IMR-90 (cell line): ENCODE results near the gene SNAPC4. TPM values are rescaled to one million over a fixed set of nuclear protein-coding genes. Genes with fewer than 3 reads are reported as not detected.

Experiments used
- ATAC-seq: fragments of 200-7000 bp; cut with Tn5 transposase; 2 replicates; pipeline ENCODE4 v1.9.1; 2020; ENCODE audit warnings: low read depth, mild to moderate bottlenecking, moderate library complexity
- BruUV-seq: library from RNA; stranded (reverse); fragments of 400-500 nt; replicated peaks from 2 replicates; lab custom pipeline; 2021; lab: Mats Ljungman, UMichigan
- CTCF ChIA-PET: fragments of 300-600 bp; formaldehyde crosslinking; extraction: SDS; loops from one replicate; lab custom pipeline; 2021; ENCODE audit warnings: antibody characterized with exemption; lab: Yijun Ruan, JAX
- POLR2A ChIA-PET: fragments of 300-600 bp; sonication (Branson Sonifier 250); formaldehyde crosslinking; loops from one replicate; lab custom pipeline; 2022; ENCODE audit warnings: antibody characterized with exemption; ENCODE audit not compliant: unreplicated experiment; lab: Charles Lee
- DNase-seq: peaks from one replicate; pipeline ENCODE4 v3.0.0; 2013
- H2AFZ ChIP-seq: replicated peaks from 2 replicates; pipeline ENCODE3; 2013; ENCODE audit warnings: low read length, mild to moderate bottlenecking; ENCODE audit not compliant: poor library complexity
- H2AK5ac ChIP-seq: 2 replicates; pipeline ENCODE4 v1.6.1; 2013; ENCODE audit warnings: low read depth, low read length, inconsistent platforms
- H2AK9ac ChIP-seq: replicated peaks from 2 replicates; pipeline ENCODE3; 2013; ENCODE audit warnings: mild to moderate bottlenecking, low read depth, low read length, moderate library complexity; ENCODE audit not compliant: poor library complexity
- H2BK120ac ChIP-seq: 2 replicates; pipeline ENCODE4 v1.6.1; 2013; ENCODE audit warnings: low read depth, low read length, inconsistent platforms
- H2BK15ac ChIP-seq: 3 replicates; pipeline ENCODE4 v1.6.1; 2013; ENCODE audit warnings: low read depth, low read length, inconsistent platforms
- H2BK20ac ChIP-seq: 2 replicates; pipeline ENCODE4 v1.6.1; 2013; ENCODE audit warnings: low read depth, mild to moderate bottlenecking, inconsistent platforms, low read length, moderate library complexity
- H2BK5ac ChIP-seq: 2 replicates; pipeline ENCODE4 v1.6.1; 2013; ENCODE audit warnings: mild to moderate bottlenecking, low read depth, low read length, inconsistent platforms; ENCODE audit not compliant: poor library complexity, severe bottlenecking
- H3K14ac ChIP-seq: replicated peaks from 2 replicates; pipeline ENCODE4 v1.6.1; 2013; ENCODE audit warnings: low read depth, low read length, inconsistent platforms
- H3K18ac ChIP-seq: 2 replicates; pipeline ENCODE4 v1.6.1; 2013; ENCODE audit warnings: low read depth, low read length, control low read depth
- H3K23ac ChIP-seq: 2 replicates; pipeline ENCODE4 v1.6.1; 2013; ENCODE audit warnings: low read depth, low read length, inconsistent platforms
- H3K27ac ChIP-seq: 2 replicates; pipeline ENCODE4 v1.5.1; 2013; ENCODE audit warnings: mild to moderate bottlenecking, control low read depth, low read length; ENCODE audit not compliant: insufficient read depth
- H3K27me3 ChIP-seq: 2 replicates; pipeline ENCODE4 v1.6.1; 2013; ENCODE audit warnings: low read length; ENCODE audit not compliant: control insufficient read depth, insufficient read depth
- H3K36me3 ChIP-seq: 2 replicates; pipeline ENCODE4 v1.6.1; 2013; ENCODE audit warnings: low read length, mixed read lengths; ENCODE audit not compliant: control insufficient read depth, insufficient read depth
- H3K4ac ChIP-seq: 2 replicates; pipeline ENCODE4 v1.6.1; 2013; ENCODE audit warnings: low read depth, low read length, inconsistent platforms
- H3K4me1 ChIP-seq: 2 replicates; pipeline ENCODE4 v1.6.1; 2013; ENCODE audit warnings: low read length, mixed read lengths; ENCODE audit not compliant: control insufficient read depth, insufficient read depth
- H3K4me2 ChIP-seq: 2 replicates; pipeline ENCODE4 v1.6.1; 2013; ENCODE audit warnings: low read depth, mild to moderate bottlenecking, control low read depth, low read length, moderate library complexity
- H3K4me3 ChIP-seq: 2 replicates; pipeline ENCODE4 v1.5.1; 2013; ENCODE audit warnings: low read depth, mild to moderate bottlenecking, control low read depth, low read length, moderate library complexity; ENCODE audit not compliant: insufficient read depth
- H3K56ac ChIP-seq: 2 replicates; pipeline ENCODE4 v1.6.1; 2013; ENCODE audit warnings: low read length, inconsistent platforms; ENCODE audit not compliant: insufficient read depth; ENCODE audit errors: extremely low read depth
- H3K79me1 ChIP-seq, 2 experiments: 2 replicates each; pipeline ENCODE4 v1.6.1; 2013; ENCODE audit warnings: low read length in 2 of 2, inconsistent platforms in 1 of 2, low read depth in 1 of 2
- H3K9ac ChIP-seq: 2 replicates; pipeline ENCODE4 v1.6.1; 2013; ENCODE audit warnings: low read depth, low read length, control low read depth
- H3K9me1 ChIP-seq: 2 replicates; pipeline ENCODE4 v1.6.1; 2013; ENCODE audit warnings: low read length, inconsistent platforms; ENCODE audit not compliant: insufficient read depth
- H3K9me3 ChIP-seq: 2 replicates; pipeline ENCODE4 v1.6.1; 2013; ENCODE audit warnings: low read length; ENCODE audit not compliant: control insufficient read depth, insufficient read depth
- H4K20me1 ChIP-seq: 2 replicates; pipeline ENCODE4 v1.6.1; 2013; ENCODE audit warnings: low read length, inconsistent platforms; ENCODE audit not compliant: insufficient read depth
- H4K5ac ChIP-seq: 2 replicates; pipeline ENCODE4 v1.6.1; 2013; ENCODE audit warnings: mild to moderate bottlenecking, low read depth, low read length, control low read depth
- H4K8ac ChIP-seq, 2 experiments: 2 replicates each; pipeline ENCODE4 v1.6.1; 2013; ENCODE audit warnings: low read depth in 2 of 2, low read length in 2 of 2, control low read depth in 1 of 2, inconsistent platforms in 1 of 2
- H4K91ac ChIP-seq: 2 replicates; pipeline ENCODE4 v1.6.1; 2013; ENCODE audit warnings: low read depth, low read length, inconsistent platforms; ENCODE audit not compliant: insufficient read depth
- BHLHE40 ChIP-seq: fragments of 150-350 bp; IDR thresholded peaks from 2 replicates; pipeline ENCODE4 v1.6.1; 2016; ENCODE audit warnings: mild to moderate bottlenecking, low read depth, low read length
- CEBPB ChIP-seq: IDR thresholded peaks from 2 replicates; pipeline ENCODE4 v1.6.1; 2012; ENCODE audit warnings: low read depth, low read length, improper control_type of control experiment
- CHD1 ChIP-seq: IDR thresholded peaks from 2 replicates; pipeline ENCODE4 v1.6.1; 2012; ENCODE audit warnings: low read depth, low read length, improper control_type of control experiment
- CTCF ChIP-seq: conservative IDR thresholded peaks from 2 replicates; pipeline ENCODE4 v1.5.1; 2012; ENCODE audit warnings: mild to moderate bottlenecking, low read depth, low read length, improper control_type of control experiment
- ELK1 ChIP-seq: fragments of 150-350 bp; IDR thresholded peaks from 2 replicates; pipeline ENCODE4 v1.6.1; 2016; ENCODE audit warnings: low read depth, mild to moderate bottlenecking, low read length, moderate library complexity, borderline replicate concordance
- MAFK ChIP-seq: IDR thresholded peaks from 2 replicates; pipeline ENCODE4 v1.6.1; 2012; ENCODE audit warnings: low read depth, low read length, improper control_type of control experiment
- MAZ ChIP-seq: IDR thresholded peaks from 2 replicates; pipeline ENCODE4 v1.6.1; 2012; ENCODE audit warnings: low read depth, mild to moderate bottlenecking, low read length, improper control_type of control experiment, moderate library complexity, borderline replicate concordance
- MXI1 ChIP-seq: IDR thresholded peaks from 2 replicates; pipeline ENCODE4 v1.6.1; 2012; ENCODE audit warnings: low read depth, mild to moderate bottlenecking, low read length, moderate library complexity, borderline replicate concordance
- NFE2L2 ChIP-seq: fragments of 150-350 bp; IDR thresholded peaks from 2 replicates; pipeline ENCODE4 v1.6.1; 2016; ENCODE audit warnings: low read depth, mild to moderate bottlenecking, low read length
- POLR2A ChIP-seq: IDR thresholded peaks from 2 replicates; pipeline ENCODE4 v1.6.1; 2012; ENCODE audit warnings: mild to moderate bottlenecking, low read depth, low read length
- RAD21 ChIP-seq: IDR thresholded peaks from 2 replicates; pipeline ENCODE4 v1.6.1; 2012; ENCODE audit warnings: low read length, improper control_type of control experiment
- RCOR1 ChIP-seq: IDR thresholded peaks from 2 replicates; pipeline ENCODE4 v1.6.1; 2012; ENCODE audit warnings: mild to moderate bottlenecking, low read length, improper control_type of control experiment; ENCODE audit not compliant: insufficient replicate concordance
- RFX5 ChIP-seq: IDR thresholded peaks from 2 replicates; pipeline ENCODE4 v1.8.0; 2012; ENCODE audit warnings: low read depth, mild to moderate bottlenecking, low read length, moderate library complexity
- SMC3 ChIP-seq: fragments of 150-350 bp; IDR thresholded peaks from 2 replicates; pipeline ENCODE4 v1.6.1; 2016; ENCODE audit warnings: low read depth, mild to moderate bottlenecking, antibody characterized with exemption, low read length, moderate library complexity
- USF2 ChIP-seq: fragments of 150-350 bp; IDR thresholded peaks from 2 replicates; pipeline ENCODE4 v1.6.1; 2017; ENCODE audit warnings: mild to moderate bottlenecking, antibody characterized with exemption, low read length, low read depth
- WGBS, 2 experiments: methylation state at CpG; one replicate each; pipeline versions ENCODE4 v1.1.5 to v1.1.7; 2013; ENCODE audit warnings: missing lambda C conversion rate in 2 of 2; ENCODE audit not compliant: insufficient read length in 1 of 2; ENCODE audit errors: extremely low coverage in 2 of 2; 5-methylcytosine and 5-hydroxymethylcytosine counted together
- dilution Hi-C: fragments of 300-500 bp; cut with HindIII; formaldehyde crosslinking; loops from one replicate; pipeline ENCODE4 v1.14.3; 2018; ENCODE audit warnings: low sequenced_read_pairs; ENCODE audit not compliant: unreplicated experiment
- in situ Hi-C: fragments of 300-500 bp; cut with MboI; formaldehyde crosslinking; loops from 3 replicates; pipeline ENCODE4 v1.14.3; 2019; ENCODE audit warnings: low sequenced_read_pairs, inconsistent platforms, mixed read lengths
- intact Hi-C: fragments of 100-400 bp; cut with micrococcal nuclease; formaldehyde crosslinking; loops from 2 replicates; pipeline ENCODE4 v1.10.0; 2022
- polyA plus RNA-seq, 3 experiments: library from polyadenylated mRNA; depleted of rRNA; stranded (reverse); fragments of >200 nt; gene quantifications; 2 replicates each; pipeline ENCODE4 v1.2.3, GENCODE V29; 2012; ENCODE audit warnings: low replicate concordance in 1 of 3
- total RNA-seq: library from RNA; depleted of rRNA; stranded (reverse); fragments of >200 nt; gene quantifications from 2 replicates; pipeline ENCODE4 v1.2.3, GENCODE V29; 2012

Gene SNAPC4
- total and polyA plus RNA-seq, 2 of the 4 experiments (the other 2 are of a cell fraction): 2.5 to 6.5 TPM

GRCh38 chr9:136367296-136368145, 32.4 kb downstream of the SNAPC4 start:
- H3K9ac ChIP-seq: no peak overlapping the region
- H2AFZ ChIP-seq: no peak overlapping the region
- H2BK15ac ChIP-seq: no peak overlapping the region
- H3K4me3 ChIP-seq: no peak overlapping the region
- no peak overlapping the region for H3K27ac ChIP-seq
- POLR2A ChIA-PET: no interaction called here
- no peak overlapping the region for H2BK5ac ChIP-seq
- no peaks in the 10 kb centered on the region for H3K36me3 ChIP-seq
- H4K8ac ChIP-seq: no peak overlapping the region
- H3K4me1 ChIP-seq: peaks cover 15% of the 10 kb centered on the region
- no peak overlapping the region for H3K56ac ChIP-seq
- no peak overlapping the region for H2BK20ac ChIP-seq
- intact Hi-C loops: no loop called here
- no peak overlapping the region for H4K91ac ChIP-seq
- no peak for DNase-seq
- no peak overlapping the region for H2AK5ac ChIP-seq
- H3K79me1 ChIP-seq: peaks cover 3 to 11% of the 10 kb centered on the region in 2 experiments; a peak in 3 of 4 replicates
- H3K9me1 ChIP-seq: peaks cover 12% of the 10 kb centered on the region
- H2AK9ac ChIP-seq: no peak overlapping the region
- dilution Hi-C loops: no loop called here
- H3K18ac ChIP-seq: no peak overlapping the region
- no peak for ATAC-seq
- no peak overlapping the region for H4K5ac ChIP-seq
- H3K9me3 ChIP-seq: no peaks in the 10 kb centered on the region
- BruUV-seq: no TSS peak
- no peaks in the 10 kb centered on the region for H3K27me3 ChIP-seq
- no peak overlapping the region for H2BK120ac ChIP-seq
- H3K4me2 ChIP-seq: no peak overlapping the region
- CTCF ChIA-PET: no interaction called here
- H3K23ac ChIP-seq: no peak overlapping the region
- H3K14ac ChIP-seq: no peak overlapping the region
- H4K20me1 ChIP-seq: no peaks in the 10 kb centered on the region
- no peak overlapping the region for H3K4ac ChIP-seq
- in situ Hi-C loops: no loop called here
- 84% methylated on average over 28 of the region's 45 CpGs; no CpG with 5 or more reads in 1 of the 2 experiments for WGBS, 2 experiments
- TF ChIP-seq BHLHE40 (no peak), RCOR1 (no peak), CEBPB (no peak), USF2 (no peak), RAD21 (no peak), MAFK (no peak), SMC3 (no peak), NFE2L2 (no peak), MAZ (no peak), RFX5 (no peak), POLR2A (no peak), MXI1 (no peak), ELK1 (no peak), CHD1 (no peak), CTCF (no peak)
